Measurements from ENCODE around the gene ZFP62. TPM values are rescaled to one million over a fixed set of nuclear protein-coding genes. Genes with fewer than 3 reads are reported as not detected.
A peak's percentile ranks its signal among the peaks of the same experiment; 100 is the strongest.

Gene ZFP62
- total RNA-seq = 10 to 100 TPM in 3 of 4 donors, 1 to 10 TPM in 1; 8.5 to 43.6 (median 34.6) TPM

- intact Hi-C loops (cut with DNase I; ENCODE audit: low total_unique reads) = loop anchor here (10.0 kb wide), 1 partner anchor 76 kb away; no protein-coding TSS in a partner anchor
- no peaks in the 10 kb centered on the region for H3K36me3 ChIP-seq
- no peaks in the 10 kb centered on the region for H3K4me1 ChIP-seq
- peak within 1 kb of the TSS; percentile 83 to 91 for H3K27ac ChIP-seq
- TF ChIP-seq POLR2A (IDR thresholded peaks at IDR 0.05) (peak; percentile 46 to 60), CTCF (IDR thresholded peaks at IDR 0.05) (peak in 2 of 4 experiments; percentile 41 to 50)
- peak within 1 kb of the TSS; percentile 85 to 97 for H3K4me3 ChIP-seq
- no peaks in the 10 kb centered on the region for H3K27me3 ChIP-seq
- no peaks in the 10 kb centered on the region for H3K9me3 ChIP-seq
- peak; percentile 82 to 95 for DNase-seq
Measured at GRCh38 chr5:180860887-180861822, at the start of gene ZFP62. TSS of gene ZFP62 (minus strand) at chr5:180861276. CDS start at chr5:180861219, 57 bp downstream.

- intact Hi-C loops (cut with DNase I; ENCODE audit: low total_unique reads) = no loop called here
- Histone ChIP-seq H3K27me3 (no peaks in the 10 kb centered on the region), H3K27ac (no peak overlapping the region), H3K4me1 (peaks cover 0 to 4% of the 10 kb centered on the region in 2 donors), H3K4me3 (no peak overlapping the region), H3K36me3 (no peaks in the 10 kb centered on the region), H3K9me3 (no peaks in the 10 kb centered on the region)
- TF ChIP-seq CTCF (IDR thresholded peaks at IDR 0.05) (no peak), POLR2A (IDR thresholded peaks at IDR 0.05) (no peak)
- DNase-seq = no peak
Measured at GRCh38 chr5:180910735-180911134, 49.7 kb upstream of the ZFP62 start.

GRCh38 chr5:180910182-180910581 lies 49.1 kb upstream of the ZFP62 start:
- Histone ChIP-seq H3K9me3 (no peaks in the 10 kb centered on the region), H3K4me3 (no peak overlapping the region), H3K36me3 (no peaks in the 10 kb centered on the region), H3K4me1 (peaks cover 0 to 4% of the 10 kb centered on the region in 2 donors), H3K27ac (no peak overlapping the region), H3K27me3 (no peaks in the 10 kb centered on the region)
- TF ChIP-seq CTCF (IDR thresholded peaks at IDR 0.05) = no peak
- TF ChIP-seq POLR2A (IDR thresholded peaks at IDR 0.05) = no peak
- intact Hi-C loops (cut with DNase I; ENCODE audit: low total_unique reads) = no loop called here
- no peak for DNase-seq

GRCh38 chr5:180909782-180910181 lies 48.7 kb upstream of the ZFP62 start:
- no peaks in the 10 kb centered on the region for H3K9me3 ChIP-seq
- H3K27ac ChIP-seq = no peak overlapping the region
- no peak overlapping the region for H3K4me3 ChIP-seq
- TF ChIP-seq CTCF (IDR thresholded peaks at IDR 0.05) = no peak
- TF ChIP-seq POLR2A (IDR thresholded peaks at IDR 0.05) = no peak
- no peaks in the 10 kb centered on the region for H3K36me3 ChIP-seq
- intact Hi-C loops (cut with DNase I; ENCODE audit: low total_unique reads) = no loop called here
- no peaks in the 10 kb centered on the region for H3K27me3 ChIP-seq
- H3K4me1 ChIP-seq = peaks cover 0 to 4% of the 10 kb centered on the region in 2 donors
- no peak for DNase-seq

All from uterus (tissue), 4 donors.